NCI-H146 treated with DMSO at 0.1 percent for 48 hours (cell line): Measurements from ENCODE around the gene DNMT3B.

Experiments
- DNase-seq: peaks from one replicate; lab custom pipeline; 2025; ENCODE audit not compliant: unreplicated experiment; lab: John Stamatoyannopoulos, UW

The DNMT3B gene

GRCh38 chr20:32849577-32849976, 87.4 kb downstream of the DNMT3B start:
- no peak for DNase-seq

DNA sequence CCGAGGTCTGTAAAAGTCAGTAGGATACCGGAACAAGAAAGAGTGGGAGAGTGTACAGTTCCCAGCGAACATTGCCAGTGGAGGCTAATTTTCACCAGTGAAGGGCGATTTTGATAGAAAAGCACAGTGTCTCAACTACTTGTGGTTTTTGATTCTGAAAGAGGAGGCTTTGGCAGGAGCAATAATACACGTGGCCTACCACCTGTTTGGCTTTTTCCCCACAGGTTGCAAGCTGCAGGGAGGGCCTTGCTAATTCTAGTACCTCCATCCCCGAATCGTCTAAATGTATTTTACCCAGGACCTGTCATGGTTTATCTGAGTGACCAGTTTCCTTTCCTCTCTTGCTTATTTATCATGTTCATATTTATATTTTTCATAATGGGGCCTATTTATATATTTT, 93.2 kb downstream of the DNMT3B start:
- no peak for DNase-seq

GRCh38 chr20:32858189-32858588, 96.0 kb downstream of the DNMT3B start:
- DNase-seq, result no peak
